DMS53 (cell line): ENCODE data around the gene KIFBP.
A peak's percentile ranks its signal among the peaks of the same experiment; 100 is the strongest.

Experiments used
- DNase-seq: peaks from one replicate; lab custom pipeline; 2025; lab: John Stamatoyannopoulos, UW

Gene KIFBP

GRCh38 chr10:69051303-69051702 is 62.7 kb downstream of the KIFBP start:
- no peak for DNase-seq

- DNase-seq, result no peak
Measured at GRCh38 chr10:69051710-69052487, 63.3 kb downstream of the KIFBP start.

- no peak for DNase-seq
Measured at GRCh38 chr10:69052736-69053135, 64.1 kb downstream of the KIFBP start.

GRCh38 chr10:69055241-69055640 is 66.6 kb downstream of the KIFBP start:
- DNase-seq, result no peak

- no peak for DNase-seq
Measured at GRCh38 chr10:69056129-69056528, 67.5 kb downstream of the KIFBP start.

GRCh38 chr10:69056536-69057260 is 68.1 kb downstream of the KIFBP start:
- DNase-seq, result no peak

- no peak for DNase-seq
Measured at GRCh38 chr10:69057261-69057950, 68.8 kb downstream of the KIFBP start.

GRCh38 chr10:69057951-69058297 is 69.3 kb downstream of the KIFBP start:
- DNase-seq, result no peak

- no peak for DNase-seq
Measured at GRCh38 chr10:69060127-69060798, 71.7 kb downstream of the KIFBP start.

- peak; percentile 75 for DNase-seq
Measured at GRCh38 chr10:69061305-69062161, 72.9 kb downstream of the KIFBP start.

GRCh38 chr10:69062901-69063300 is 74.3 kb downstream of the KIFBP start:
- DNase-seq, result no peak

GRCh38 chr10:69064762-69065328 is 76.2 kb downstream of the KIFBP start:
- no peak for DNase-seq

- DNase-seq, result no peak
Measured at GRCh38 chr10:69065406-69066361, 77.1 kb downstream of the KIFBP start.
